Heart left ventricle (tissue), 13 donors: ENCODE results near the gene SGK1.

ENCODE experiments used
- CTCF ChIP-seq, 12 donors: fragments of 200-600 bp; sonication (generic) in 4 of 12; IDR thresholded peaks; one replicate each; pipeline versions ENCODE4 v1.5.0 to v1.8.0; 2018 to 2022; ENCODE audit warnings: antibody characterized with exemption in 12 of 12, mild to moderate bottlenecking in 5 of 12
- POLR2A ChIP-seq, 2 donors: fragments of 450-650 bp; IDR thresholded peaks; one replicate each; pipeline ENCODE4 v1.6.1; 2017; ENCODE audit warnings: antibody characterized with exemption in 2 of 2, mild to moderate bottlenecking in 2 of 2, moderate library complexity in 2 of 2
- donor health status: ischemic (EF 13 %, LVEDD 7.1; RV severe dilation, severe dysfunction).
- donor health status: DM: no; HTN: yes; CAD: no.
- donor health status: DM: no; HTN: no; CAD: no.
- donor health status: ischemic (EF 25% LVEDD 6.9; RV normal size, moderate dysfunction).
- donor health status: ischemic (EF 25% LVEDD 5.7; RV mildly dilated, moderate dysfunction).
- donor health status: ischemic (EF 35%, LVEDD 5.7; RV mildly dilated, moderate dysfunction).
- donor health status: nonischemic (EF 11% LVEDD 7.7; RV severe dilation, severe dysfunction).
- donor health status: DM: yes; HTN: yes; CAD: no.
- donor health status: PGD.
- donor health status: ischemic (EF 29% LVEDD 5.4; RV normal size, mild dysfunction).
- donor health status: nonischemic (EF 23%, LVEDD 6.1; RV moderate dilation, normal function).

GRCh38 chr6:134147034-134147533, 170.8 kb downstream of the SGK1 start:
- no peak for TF ChIP-seq CTCF (IDR thresholded peaks at IDR 0.05)
- no peak for TF ChIP-seq POLR2A (IDR thresholded peaks at IDR 0.05)
